SK-N-SH treated with all-trans-retinoic acid at 6 μM for 48 hours (cell line): ENCODE results near the gene ERI3.
A peak's percentile ranks its signal among the peaks of the same experiment; 100 is the strongest.

ENCODE experiments used
- ATAC-seq: fragments of 200-7000 bp; cut with Tn5 transposase; 3 replicates; pipeline ENCODE4 v1.9.1; 2020; ENCODE audit warnings: mild to moderate bottlenecking, moderate library complexity
- ARNTL ChIP-seq: fragments of 450-650 bp; formaldehyde crosslinking; IDR thresholded peaks from 2 replicates; pipeline ENCODE4 v1.5.0; 2020; ENCODE audit warnings: low read depth, mild to moderate bottlenecking, moderate library complexity, borderline replicate concordance
- BACH2 ChIP-seq: fragments of 250-450 bp; sonication (Bioruptor Pico); IDR thresholded peaks from 2 replicates; pipeline ENCODE4 v1.9.0; 2021; ENCODE audit warnings: mild to moderate bottlenecking, borderline replicate concordance
- CSDC2 ChIP-seq: fragments of 250-450 bp; sonication (Bioruptor Pico); IDR thresholded peaks from 2 replicates; pipeline ENCODE4 v1.5.0; 2020; ENCODE audit warnings: mild to moderate bottlenecking, moderate library complexity
- ESRRG ChIP-seq: fragments of 250-450 bp; sonication (Bioruptor Pico); IDR thresholded peaks from 2 replicates; pipeline ENCODE4 v1.6.1; 2021; ENCODE audit warnings: mild to moderate bottlenecking
- ISL1 ChIP-seq: fragments of 250-450 bp; sonication (Bioruptor Pico); IDR thresholded peaks from 2 replicates; pipeline ENCODE4 v2.1.2; 2022; ENCODE audit warnings: mild to moderate bottlenecking, moderate library complexity
- OSR1 ChIP-seq: fragments of 250-450 bp; sonication (Bioruptor Pico); IDR thresholded peaks from 2 replicates; pipeline ENCODE4 v1.8.0; 2022; ENCODE audit warnings: moderate library complexity, mild to moderate bottlenecking, inconsistent platforms
- PPARA ChIP-seq: fragments of 250-450 bp; sonication (Bioruptor Pico); IDR thresholded peaks from 2 replicates; pipeline ENCODE4 v1.5.0; 2020; ENCODE audit warnings: mild to moderate bottlenecking, borderline replicate concordance
- RARB ChIP-seq: fragments of 250-450 bp; sonication (Bioruptor Pico); IDR thresholded peaks from 2 replicates; pipeline ENCODE4 v1.8.0; 2021; ENCODE audit warnings: mild to moderate bottlenecking, moderate library complexity
- SNAI2 ChIP-seq: fragments of 250-450 bp; sonication (Bioruptor Pico); IDR thresholded peaks from 2 replicates; pipeline ENCODE4 v1.5.0; 2020; ENCODE audit warnings: mild to moderate bottlenecking, moderate library complexity
- TCF4 ChIP-seq: fragments of 250-450 bp; sonication (Bioruptor Pico); IDR thresholded peaks from 2 replicates; pipeline ENCODE4 v1.8.0; 2021; ENCODE audit warnings: mild to moderate bottlenecking, moderate library complexity, borderline replicate concordance
- TOX ChIP-seq: fragments of 250-450 bp; sonication (Bioruptor Pico); IDR thresholded peaks from 2 replicates; pipeline ENCODE4 v1.8.0; 2021; ENCODE audit warnings: mild to moderate bottlenecking, moderate library complexity, borderline replicate concordance
- ZC3H10 ChIP-seq: fragments of 250-450 bp; sonication (Bioruptor Pico); IDR thresholded peaks from 2 replicates; pipeline ENCODE4 v1.5.1; 2021; ENCODE audit warnings: mild to moderate bottlenecking, moderate library complexity
- ZFP3 ChIP-seq: fragments of 250-450 bp; sonication (Bioruptor Pico); IDR thresholded peaks from 2 replicates; pipeline ENCODE4 v1.5.0; 2020; ENCODE audit warnings: mild to moderate bottlenecking, moderate library complexity
- ZFP30 ChIP-seq: fragments of 450-650 bp; formaldehyde crosslinking; IDR thresholded peaks from 2 replicates; pipeline ENCODE4 v1.5.0; 2022; ENCODE audit warnings: mild to moderate bottlenecking, moderate library complexity
- ZNF565 ChIP-seq: fragments of 450-650 bp; formaldehyde crosslinking; conservative IDR thresholded peaks from 2 replicates; pipeline ENCODE4 v1.5.0; 2020; ENCODE audit warnings: low read depth, mild to moderate bottlenecking, moderate library complexity
- ZNF70 ChIP-seq: fragments of 450-650 bp; formaldehyde crosslinking; IDR thresholded peaks from 2 replicates; pipeline ENCODE4 v1.5.0; 2020; ENCODE audit warnings: mild to moderate bottlenecking, moderate library complexity
- ZNF8 ChIP-seq: fragments of 450-650 bp; formaldehyde crosslinking; IDR thresholded peaks from 2 replicates; pipeline ENCODE4 v1.5.0; 2020; ENCODE audit warnings: mild to moderate bottlenecking, moderate library complexity
- TF ChIP-seq, protein P1 (sequence below): fragments of 250-450 bp; sonication (Bioruptor Pico); IDR thresholded peaks from 2 replicates; pipeline ENCODE4 v1.5.1; 2021; ENCODE audit warnings: mild to moderate bottlenecking, moderate library complexity
- TF ChIP-seq, protein P2 (sequence below): fragments of 250-450 bp; sonication (Bioruptor Pico); IDR thresholded peaks from 2 replicates; pipeline ENCODE4 v1.5.1; 2020; ENCODE audit warnings: low read depth, mild to moderate bottlenecking, moderate library complexity
- TF ChIP-seq, protein P3 (sequence below): fragments of 250-450 bp; sonication (Bioruptor Pico); IDR thresholded peaks from 2 replicates; pipeline ENCODE4 v1.8.0; 2021; ENCODE audit warnings: low read depth, mild to moderate bottlenecking, moderate library complexity, borderline replicate concordance
- TF ChIP-seq, protein P4 (sequence below): fragments of 250-450 bp; sonication (Bioruptor Pico); IDR thresholded peaks from 2 replicates; pipeline ENCODE4 v1.8.0; 2020; ENCODE audit warnings: mild to moderate bottlenecking, moderate library complexity, borderline replicate concordance
- TF ChIP-seq, protein P5 (sequence below): fragments of 250-450 bp; sonication (Bioruptor Pico); IDR thresholded peaks from 2 replicates; pipeline ENCODE4 v1.5.0; 2020; ENCODE audit warnings: mild to moderate bottlenecking, moderate library complexity

The ERI3 gene

DNA sequence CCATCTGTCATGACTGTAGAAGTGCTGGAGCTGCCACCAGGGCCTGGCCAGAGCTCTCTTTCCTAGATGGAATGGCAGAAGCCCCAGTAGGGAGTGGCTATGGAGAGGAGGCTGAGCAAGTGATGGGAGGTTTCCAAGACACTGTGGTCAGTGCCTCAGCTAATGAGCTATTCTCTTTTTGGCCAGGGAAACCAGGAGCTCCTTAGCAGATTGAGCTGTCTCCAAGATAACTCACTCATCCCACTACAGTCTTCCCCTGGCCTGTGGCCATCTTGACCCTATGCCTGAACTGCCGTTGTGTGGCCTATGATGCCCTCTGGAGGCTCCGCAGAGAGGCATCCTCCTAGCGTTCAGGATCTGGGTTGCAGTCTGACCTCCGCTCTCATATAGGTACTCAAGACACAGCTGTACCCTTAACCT lies 60.5 kb downstream of the ERI3 start:
- TF ChIP-seq ZFP3 (CRISPR knock-in tag) (no peak), ISL1 (CRISPR knock-in tag) (no peak), PPARA (no peak), TOX (no peak), ZNF70 (CRISPR knock-in tag) (no peak), RARB (CRISPR knock-in tag) (no peak), BACH2 (no peak), ESRRG (no peak), ARNTL (CRISPR knock-in tag) (no peak)
- TF ChIP-seq, protein P1, sequence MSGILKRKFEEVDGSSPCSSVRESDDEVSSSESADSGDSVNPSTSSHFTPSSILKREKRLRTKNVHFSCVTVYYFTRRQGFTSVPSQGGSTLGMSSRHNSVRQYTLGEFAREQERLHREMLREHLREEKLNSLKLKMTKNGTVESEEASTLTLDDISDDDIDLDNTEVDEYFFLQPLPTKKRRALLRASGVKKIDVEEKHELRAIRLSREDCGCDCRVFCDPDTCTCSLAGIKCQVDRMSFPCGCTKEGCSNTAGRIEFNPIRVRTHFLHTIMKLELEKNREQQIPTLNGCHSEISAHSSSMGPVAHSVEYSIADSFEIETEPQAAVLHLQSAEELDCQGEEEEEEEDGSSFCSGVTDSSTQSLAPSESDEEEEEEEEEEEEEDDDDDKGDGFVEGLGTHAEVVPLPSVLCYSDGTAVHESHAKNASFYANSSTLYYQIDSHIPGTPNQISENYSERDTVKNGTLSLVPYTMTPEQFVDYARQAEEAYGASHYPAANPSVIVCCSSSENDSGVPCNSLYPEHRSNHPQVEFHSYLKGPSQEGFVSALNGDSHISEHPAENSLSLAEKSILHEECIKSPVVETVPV (CRISPR knock-in tag) = no peak
- TF ChIP-seq, protein P2, sequence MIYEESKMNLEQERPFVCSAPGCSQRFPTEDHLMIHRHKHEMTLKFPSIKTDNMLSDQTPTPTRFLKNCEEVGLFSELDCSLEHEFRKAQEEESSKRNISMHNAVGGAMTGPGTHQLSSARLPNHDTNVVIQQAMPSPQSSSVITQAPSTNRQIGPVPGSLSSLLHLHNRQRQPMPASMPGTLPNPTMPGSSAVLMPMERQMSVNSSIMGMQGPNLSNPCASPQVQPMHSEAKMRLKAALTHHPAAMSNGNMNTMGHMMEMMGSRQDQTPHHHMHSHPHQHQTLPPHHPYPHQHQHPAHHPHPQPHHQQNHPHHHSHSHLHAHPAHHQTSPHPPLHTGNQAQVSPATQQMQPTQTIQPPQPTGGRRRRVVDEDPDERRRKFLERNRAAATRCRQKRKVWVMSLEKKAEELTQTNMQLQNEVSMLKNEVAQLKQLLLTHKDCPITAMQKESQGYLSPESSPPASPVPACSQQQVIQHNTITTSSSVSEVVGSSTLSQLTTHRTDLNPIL (CRISPR knock-in tag) = no peak
- peak; percentile 63 for ATAC-seq

DNA sequence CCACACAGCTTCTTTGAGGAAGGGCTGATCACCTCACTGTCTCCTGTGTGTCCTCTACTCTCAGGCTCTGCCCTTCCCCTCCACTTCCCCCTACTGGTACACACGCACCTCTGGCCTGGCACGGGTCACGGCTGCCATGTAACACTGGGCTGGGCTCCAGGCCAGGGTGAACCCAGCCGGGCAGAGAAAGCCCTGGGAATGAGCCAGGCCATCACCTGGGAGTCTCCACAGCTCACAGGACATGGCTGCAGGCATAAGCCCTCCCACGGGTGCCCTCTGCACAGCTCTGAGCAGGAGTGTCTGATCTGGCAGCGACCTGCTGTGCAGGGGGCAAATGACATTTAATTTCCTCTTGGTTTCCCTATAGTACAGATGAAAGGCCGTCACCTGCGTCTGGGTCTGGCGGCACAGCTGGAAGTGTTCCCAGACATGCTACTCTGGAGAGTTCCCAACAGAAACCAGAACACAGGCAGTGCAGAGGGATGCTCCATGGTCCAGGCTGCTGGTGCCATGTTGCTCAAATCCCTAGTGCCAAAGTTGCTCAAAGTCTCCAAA lies 61.2 kb downstream of the ERI3 start:
- peak; percentile 32; the same call in 2 of the 3 replicates for ATAC-seq
- TF ChIP-seq ISL1 (CRISPR knock-in tag) (no peak), SNAI2 (CRISPR knock-in tag) (no peak), CSDC2 (CRISPR knock-in tag) (no peak), ZNF70 (CRISPR knock-in tag) (no peak), ZC3H10 (CRISPR knock-in tag) (no peak), OSR1 (no peak), BACH2 (no peak)
- TF ChIP-seq, protein P3, sequence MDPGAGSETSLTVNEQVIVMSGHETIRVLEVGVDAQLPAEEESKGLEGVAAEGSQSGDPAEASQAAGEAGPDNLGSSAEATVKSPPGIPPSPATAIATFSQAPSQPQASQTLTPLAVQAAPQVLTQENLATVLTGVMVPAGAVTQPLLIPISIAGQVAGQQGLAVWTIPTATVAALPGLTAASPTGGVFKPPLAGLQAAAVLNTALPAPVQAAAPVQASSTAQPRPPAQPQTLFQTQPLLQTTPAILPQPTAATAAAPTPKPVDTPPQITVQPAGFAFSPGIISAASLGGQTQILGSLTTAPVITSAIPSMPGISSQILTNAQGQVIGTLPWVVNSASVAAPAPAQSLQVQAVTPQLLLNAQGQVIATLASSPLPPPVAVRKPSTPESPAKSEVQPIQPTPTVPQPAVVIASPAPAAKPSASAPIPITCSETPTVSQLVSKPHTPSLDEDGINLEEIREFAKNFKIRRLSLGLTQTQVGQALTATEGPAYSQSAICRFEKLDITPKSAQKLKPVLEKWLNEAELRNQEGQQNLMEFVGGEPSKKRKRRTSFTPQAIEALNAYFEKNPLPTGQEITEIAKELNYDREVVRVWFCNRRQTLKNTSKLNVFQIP (CRISPR knock-in tag) = no peak
- TF ChIP-seq, protein P4, sequence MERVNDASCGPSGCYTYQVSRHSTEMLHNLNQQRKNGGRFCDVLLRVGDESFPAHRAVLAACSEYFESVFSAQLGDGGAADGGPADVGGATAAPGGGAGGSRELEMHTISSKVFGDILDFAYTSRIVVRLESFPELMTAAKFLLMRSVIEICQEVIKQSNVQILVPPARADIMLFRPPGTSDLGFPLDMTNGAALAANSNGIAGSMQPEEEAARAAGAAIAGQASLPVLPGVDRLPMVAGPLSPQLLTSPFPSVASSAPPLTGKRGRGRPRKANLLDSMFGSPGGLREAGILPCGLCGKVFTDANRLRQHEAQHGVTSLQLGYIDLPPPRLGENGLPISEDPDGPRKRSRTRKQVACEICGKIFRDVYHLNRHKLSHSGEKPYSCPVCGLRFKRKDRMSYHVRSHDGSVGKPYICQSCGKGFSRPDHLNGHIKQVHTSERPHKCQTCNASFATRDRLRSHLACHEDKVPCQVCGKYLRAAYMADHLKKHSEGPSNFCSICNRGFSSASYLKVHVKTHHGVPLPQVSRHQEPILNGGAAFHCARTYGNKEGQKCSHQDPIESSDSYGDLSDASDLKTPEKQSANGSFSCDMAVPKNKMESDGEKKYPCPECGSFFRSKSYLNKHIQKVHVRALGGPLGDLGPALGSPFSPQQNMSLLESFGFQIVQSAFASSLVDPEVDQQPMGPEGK = no peak
- TF ChIP-seq, protein P5, sequence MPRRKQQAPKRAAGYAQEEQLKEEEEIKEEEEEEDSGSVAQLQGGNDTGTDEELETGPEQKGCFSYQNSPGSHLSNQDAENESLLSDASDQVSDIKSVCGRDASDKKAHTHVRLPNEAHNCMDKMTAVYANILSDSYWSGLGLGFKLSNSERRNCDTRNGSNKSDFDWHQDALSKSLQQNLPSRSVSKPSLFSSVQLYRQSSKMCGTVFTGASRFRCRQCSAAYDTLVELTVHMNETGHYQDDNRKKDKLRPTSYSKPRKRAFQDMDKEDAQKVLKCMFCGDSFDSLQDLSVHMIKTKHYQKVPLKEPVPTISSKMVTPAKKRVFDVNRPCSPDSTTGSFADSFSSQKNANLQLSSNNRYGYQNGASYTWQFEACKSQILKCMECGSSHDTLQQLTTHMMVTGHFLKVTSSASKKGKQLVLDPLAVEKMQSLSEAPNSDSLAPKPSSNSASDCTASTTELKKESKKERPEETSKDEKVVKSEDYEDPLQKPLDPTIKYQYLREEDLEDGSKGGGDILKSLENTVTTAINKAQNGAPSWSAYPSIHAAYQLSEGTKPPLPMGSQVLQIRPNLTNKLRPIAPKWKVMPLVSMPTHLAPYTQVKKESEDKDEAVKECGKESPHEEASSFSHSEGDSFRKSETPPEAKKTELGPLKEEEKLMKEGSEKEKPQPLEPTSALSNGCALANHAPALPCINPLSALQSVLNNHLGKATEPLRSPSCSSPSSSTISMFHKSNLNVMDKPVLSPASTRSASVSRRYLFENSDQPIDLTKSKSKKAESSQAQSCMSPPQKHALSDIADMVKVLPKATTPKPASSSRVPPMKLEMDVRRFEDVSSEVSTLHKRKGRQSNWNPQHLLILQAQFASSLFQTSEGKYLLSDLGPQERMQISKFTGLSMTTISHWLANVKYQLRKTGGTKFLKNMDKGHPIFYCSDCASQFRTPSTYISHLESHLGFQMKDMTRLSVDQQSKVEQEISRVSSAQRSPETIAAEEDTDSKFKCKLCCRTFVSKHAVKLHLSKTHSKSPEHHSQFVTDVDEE (CRISPR knock-in tag) = no peak

DNA sequence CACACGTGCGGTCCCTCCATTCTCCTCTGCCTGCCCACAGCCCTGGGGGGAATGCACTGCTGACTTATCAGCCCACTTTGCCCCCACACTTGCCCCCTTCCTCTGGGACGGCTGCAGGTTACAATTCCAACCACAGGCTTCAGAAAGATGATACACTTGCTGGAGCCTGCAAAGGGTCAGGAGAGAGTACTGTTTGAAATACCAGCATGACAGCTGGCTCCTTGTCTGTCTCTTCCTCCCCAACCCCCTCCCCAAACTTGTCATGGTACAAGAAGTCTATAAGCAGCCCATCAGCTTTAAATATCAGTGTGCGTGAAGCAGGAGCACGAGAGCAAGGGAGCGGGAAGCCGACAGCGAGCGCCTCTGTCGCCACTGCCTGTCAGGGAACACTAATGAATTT lies 62.4 kb downstream of the ERI3 start:
- TF ChIP-seq TCF4 (CRISPR knock-in tag) (no peak), CSDC2 (CRISPR knock-in tag) (no peak), BACH2 (no peak), ZNF8 (CRISPR knock-in tag) (no peak), ZNF565 (CRISPR knock-in tag) (no peak), OSR1 (no peak), ZFP30 (CRISPR knock-in tag) (no peak)
- ATAC-seq = no peak
